ENCODE results near the gene MRI1.

GRCh38 chr19:13741893-13742292 is 22.4 kb upstream of the MRI1 start:
- TF ChIP-seq EZH2 (IDR thresholded peaks at IDR 0.05) (no peak), POLR2AphosphoS5 (IDR thresholded peaks at IDR 0.05; ENCODE audit: borderline replicate concordance, low read depth, low read length) (no peak)

Data from SK-N-MC (cell line).